Ureter (tissue), 1 donor: ENCODE data around the gene PRR33. TPM values are rescaled to one million over a fixed set of nuclear protein-coding genes. Genes with fewer than 3 reads are reported as not detected.

ENCODE experiments used
- DNase-seq: peaks from one replicate; pipeline ENCODE4 v3.0.0-alpha.2; 2020; ENCODE audit warnings: low spot score
- total RNA-seq: library from RNA; stranded (reverse); gene quantifications from one replicate; pipeline ENCODE4 v1.2.4, GENCODE V29; 2023
- donor health status: DM: yes; HTN: yes; CAD: no.

PRR33 gene
- total RNA-seq, 1 donor from 2014 or later: not detected

- DNase-seq: peak; percentile 83
Measured at GRCh38 chr11:1863352-1864216, 28.1 kb downstream of the PRR33 start.

GRCh38 chr11:1862588-1863351 is 28.9 kb downstream of the PRR33 start:
- no peak for DNase-seq

DNA sequence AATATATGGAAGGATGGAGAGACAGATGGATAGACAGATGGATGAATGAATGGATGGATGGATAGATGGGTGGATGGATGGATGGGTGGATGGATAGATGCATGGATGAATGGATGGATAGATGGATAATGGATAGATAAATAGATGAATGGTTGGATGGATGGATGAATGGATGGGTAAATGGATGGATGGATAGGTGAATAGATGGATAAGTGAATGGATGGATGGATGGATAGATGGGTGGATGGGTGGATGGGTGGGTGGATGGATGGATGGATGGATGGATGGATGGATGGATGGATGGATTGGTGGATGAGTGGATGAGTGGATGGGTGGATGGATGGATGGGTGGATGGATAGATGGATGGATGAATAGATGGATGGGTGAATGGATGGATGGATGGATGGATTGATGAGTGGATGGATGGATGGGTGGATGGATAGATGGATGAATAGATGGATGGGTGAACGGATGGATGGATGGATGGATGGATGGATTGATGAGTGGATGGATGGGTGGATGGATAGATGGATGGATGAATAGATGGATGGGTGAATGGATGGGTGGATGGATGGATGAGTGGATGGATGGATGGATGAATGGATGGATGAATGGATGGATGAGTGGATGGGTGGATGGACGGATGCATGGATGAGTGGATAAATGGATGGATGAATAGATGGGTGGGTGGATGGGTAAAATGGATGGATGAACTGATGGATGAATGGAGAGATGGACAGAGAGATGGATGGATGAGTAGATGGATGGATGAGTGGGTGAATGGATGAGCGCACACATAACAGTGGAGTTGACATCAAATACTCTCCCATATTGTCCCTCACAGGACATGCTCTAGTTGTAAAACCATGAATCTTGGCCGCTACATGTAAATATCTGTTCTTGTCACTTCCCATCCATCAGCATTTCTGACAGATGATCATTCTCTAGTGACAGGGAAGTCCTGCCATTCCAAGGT is 30.0 kb downstream of the PRR33 start:
- no peak for DNase-seq

GRCh38 chr11:1860108-1860507 is 31.6 kb downstream of the PRR33 start:
- DNase-seq: no peak

- no peak for DNase-seq
Measured at GRCh38 chr11:1859004-1859403, 32.7 kb downstream of the PRR33 start.

DNA sequence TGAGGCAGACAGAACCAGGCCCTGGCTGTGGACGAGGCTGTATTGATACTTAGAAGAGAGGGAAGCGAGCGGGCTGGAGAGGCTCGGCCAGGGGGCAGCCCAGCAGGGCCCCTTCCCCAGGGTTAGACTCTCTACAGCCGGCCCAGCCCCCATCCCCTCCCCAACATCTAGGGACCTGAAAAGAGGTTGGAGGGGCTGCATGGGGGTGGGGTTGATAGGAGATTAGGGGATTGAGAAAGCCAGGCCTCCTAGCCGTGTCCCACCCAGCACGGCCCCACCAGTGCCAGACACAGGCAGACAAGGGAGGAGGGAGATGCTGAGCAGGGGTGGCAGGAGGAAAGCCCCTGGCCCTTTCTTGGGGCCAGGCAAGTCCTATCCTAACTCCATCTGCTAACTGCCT is 33.1 kb downstream of the PRR33 start:
- no peak for DNase-seq

DNA sequence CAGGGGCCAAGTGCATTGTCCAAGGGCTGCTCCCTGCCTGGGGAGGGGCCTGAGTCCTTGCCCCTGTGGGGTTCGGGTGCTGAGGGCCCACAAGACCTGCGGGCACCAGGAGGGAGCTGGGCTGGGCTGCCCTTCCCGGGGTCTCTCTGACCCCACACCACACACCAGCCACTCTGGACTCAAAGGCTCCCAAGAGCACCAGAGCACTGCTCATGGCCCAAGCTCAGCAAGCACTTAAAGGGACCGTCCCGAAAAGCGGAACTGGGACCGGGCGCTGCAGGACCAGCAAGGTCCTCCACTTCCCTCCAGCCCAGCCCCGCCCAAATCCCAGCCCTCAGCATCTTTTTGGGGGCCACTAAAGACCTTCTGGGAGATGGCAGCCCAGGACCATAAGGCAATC is 33.5 kb downstream of the PRR33 start:
- DNase-seq: no peak

- DNase-seq: no peak
Measured at GRCh38 chr11:1857064-1857463, 34.6 kb downstream of the PRR33 start.

- no peak for DNase-seq
Measured at GRCh38 chr11:1856306-1857005, 35.2 kb downstream of the PRR33 start.

DNA sequence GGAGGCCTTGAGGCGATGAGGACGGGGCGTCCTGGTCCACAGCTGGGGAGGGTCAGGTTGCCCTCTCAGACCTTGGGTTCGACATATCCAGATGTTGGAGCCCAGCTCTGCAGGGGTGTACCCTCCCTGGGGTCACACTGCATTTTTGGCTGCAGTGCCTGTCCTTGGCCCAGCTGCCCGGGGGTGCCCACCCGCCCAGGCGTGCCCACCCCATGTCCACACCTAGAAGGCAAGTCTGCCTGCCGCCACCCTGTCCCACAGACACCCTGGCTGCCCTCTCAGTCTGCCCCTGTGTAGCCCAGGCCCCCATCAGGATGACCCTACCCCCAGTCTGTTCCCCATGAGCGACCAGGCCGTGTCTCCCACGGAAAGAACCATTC is 35.8 kb downstream of the PRR33 start:
- no peak for DNase-seq

DNA sequence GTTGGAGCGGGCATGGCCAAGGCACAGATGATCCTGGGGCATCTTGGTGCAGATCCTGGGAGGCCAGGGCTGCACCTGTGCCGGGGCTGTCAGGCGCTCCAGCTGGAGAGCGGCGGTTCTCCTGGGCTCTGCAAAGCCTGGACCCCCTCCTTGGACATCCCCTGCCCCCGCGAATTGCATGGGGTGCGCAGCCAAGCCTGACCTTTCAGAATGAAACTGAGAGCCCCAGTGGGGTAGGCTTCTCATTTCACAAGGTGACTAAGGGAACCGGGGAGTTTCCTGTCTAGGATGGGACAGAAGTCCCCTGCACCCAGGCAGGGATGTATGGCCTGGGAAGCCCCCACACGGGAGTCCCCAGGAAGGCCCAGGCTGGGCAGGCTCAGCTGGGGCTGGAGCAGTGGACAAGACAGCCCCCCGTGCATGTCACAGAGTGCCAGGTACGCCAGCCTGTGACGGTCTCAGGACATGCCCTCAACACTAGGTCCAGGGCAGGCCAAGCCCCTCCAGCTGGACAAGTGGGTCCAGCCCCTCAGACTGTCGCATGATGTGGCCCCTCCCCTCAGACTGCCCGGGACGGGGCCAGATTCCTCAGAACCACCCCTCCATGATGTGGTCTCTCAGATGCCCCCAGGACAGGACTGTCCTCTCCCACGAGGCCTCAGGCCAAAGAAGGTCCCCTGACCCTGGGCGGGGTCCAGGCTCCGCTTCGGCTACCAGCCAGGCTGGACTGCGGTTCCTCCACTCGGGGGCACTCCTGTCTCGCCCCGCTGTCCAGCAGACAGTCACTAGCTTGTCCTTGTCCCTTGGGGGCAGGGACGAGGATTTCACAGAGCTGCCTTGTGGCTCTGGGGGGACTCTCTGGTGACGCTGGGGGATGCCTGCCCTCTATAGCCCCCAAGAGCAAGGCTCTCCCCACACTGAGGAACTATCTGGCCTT is 36.5 kb downstream of the PRR33 start:
- no peak for DNase-seq

GRCh38 chr11:1854132-1854948 is 37.4 kb downstream of the PRR33 start:
- DNase-seq: no peak

- no peak for DNase-seq
Measured at GRCh38 chr11:1853376-1854131, 38.1 kb downstream of the PRR33 start.

- no peak for DNase-seq
Measured at GRCh38 chr11:1852877-1853276, 38.8 kb downstream of the PRR33 start, which contains the start of gene LSP1. TSS of gene LSP1 (plus strand) at chr11:1853084. CDS start at chr11:1853145, 61 bp downstream.

DNA sequence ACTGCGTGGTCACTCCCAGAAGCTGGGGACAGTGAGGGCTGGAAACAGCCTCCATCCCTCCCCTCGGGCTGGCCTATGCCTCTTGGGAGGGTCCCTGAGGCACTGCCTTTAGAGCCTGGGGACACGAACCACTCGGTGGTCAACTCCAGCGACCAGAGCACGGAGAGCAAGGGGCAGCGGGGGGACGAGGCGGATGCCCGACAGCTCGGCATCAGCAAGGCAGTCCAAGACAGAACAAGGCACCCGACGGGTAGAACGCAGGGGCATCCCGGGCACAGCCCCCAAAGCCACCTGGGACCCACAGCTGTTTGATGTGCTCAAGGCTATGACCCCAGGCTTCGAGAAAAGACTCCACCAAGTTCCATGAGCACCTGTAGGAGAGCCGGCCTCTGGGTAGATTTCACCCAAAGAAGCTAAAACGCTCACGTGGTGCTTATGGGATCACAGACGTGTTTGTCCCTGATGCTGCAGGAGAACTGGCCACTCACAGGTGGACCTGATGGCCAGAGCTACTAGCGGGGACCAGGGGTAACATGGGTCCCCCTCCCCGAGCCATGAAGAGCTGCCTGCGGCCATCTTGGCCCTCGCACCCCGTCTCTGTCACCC is 39.3 kb downstream of the PRR33 start:
- no peak for DNase-seq

DNA sequence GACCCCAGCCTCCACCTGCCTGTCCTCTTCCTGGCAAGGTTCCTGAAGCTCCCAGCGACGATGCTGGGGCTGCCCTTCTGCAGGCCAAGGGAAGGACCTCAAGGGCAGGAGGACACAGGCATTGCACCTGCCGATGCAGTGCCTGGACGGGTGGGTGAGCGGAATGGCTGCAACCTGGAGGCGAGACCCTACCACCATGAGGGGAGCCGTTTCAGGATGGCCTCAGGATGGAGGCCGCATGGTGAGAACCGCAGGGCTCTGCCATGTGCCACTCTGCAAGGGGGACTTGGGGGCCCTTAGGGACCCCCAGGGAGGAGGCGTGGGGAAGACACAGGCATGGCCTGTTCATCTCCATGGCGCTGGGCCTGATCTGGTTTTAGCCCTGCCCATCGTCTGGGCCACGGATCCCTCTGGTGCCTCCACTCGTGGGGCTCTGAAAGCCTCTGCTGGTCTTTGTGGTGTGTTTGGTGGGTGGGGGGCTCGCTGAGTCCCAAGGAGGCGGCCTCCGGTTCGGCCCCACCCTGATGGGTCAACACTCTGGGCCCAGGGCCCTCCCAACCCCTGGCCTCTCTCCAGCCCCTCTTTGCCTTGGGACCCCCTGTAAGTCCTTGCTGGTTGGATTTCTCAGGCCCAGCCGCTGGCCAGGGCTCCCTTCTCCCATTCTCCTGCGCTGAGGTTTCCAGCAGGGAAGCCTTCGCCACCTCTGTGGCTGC is 40.1 kb downstream of the PRR33 start:
- no peak for DNase-seq
